D721Med (cell line): Measurements from ENCODE around the gene PCDHGB1.
"Not testable (repeated sequence)": the region's sequence is repeated elsewhere in the genome, so short reads cannot be mapped to it uniquely, and the experiment has no call there.

Experiments used
- DNase-seq: peaks from one replicate; pipeline ENCODE4 v3.0.0; 2011; ENCODE audit warnings: low spot score; ENCODE audit not compliant: insufficient read length
- FAIRE-seq: peaks from 2 replicates; lab custom pipeline; 2011; peaks lifted over from hg19 to GRCh38; lab: Jason Lieb, UNC
- CTCF ChIP-seq: IDR thresholded peaks from 2 replicates; pipeline ENCODE4 v1.5.1; 2012; ENCODE audit warnings: mild to moderate bottlenecking, control low read depth; ENCODE audit not compliant: insufficient read depth; ENCODE audit errors: missing control alignments

The PCDHGB1 gene

GRCh38 chr5:141338538-141339306 is 11.2 kb upstream of the PCDHGB1 start, which contains the start of gene PCDHGA2:
PCDHGA2 (plus strand) TSS chr5:141338760.
- FAIRE-seq, result no peak
- DNase-seq, result no peak
- TF ChIP-seq CTCF, result peak; percentile 38

- not testable (repeated sequence) for DNase-seq, FAIRE-seq
Measured at GRCh38 chr5:141340781-141341354, 9.0 kb upstream of the PCDHGB1 start.

GRCh38 chr5:141342773-141343172 is 7.1 kb upstream of the PCDHGB1 start:
- DNase-seq (no peak), FAIRE-seq (no peak)
- TF ChIP-seq CTCF, result no peak

GRCh38 chr5:141343242-141343952 is 6.5 kb upstream of the PCDHGB1 start, which contains the start of gene PCDHGA3:
PCDHGA3 (plus strand) TSS chr5:141343829; CDS start chr5:141344034, 205 bp downstream.
- no peak for TF ChIP-seq CTCF
- no peak for DNase-seq
- FAIRE-seq, result no peak

- DNase-seq (no peak), FAIRE-seq (no peak)
- TF ChIP-seq CTCF, result no peak
Measured at GRCh38 chr5:141343953-141344463, 5.9 kb upstream of the PCDHGB1 start.

- FAIRE-seq (no peak), DNase-seq (no peak)
- TF ChIP-seq CTCF, result no peak
Measured at GRCh38 chr5:141345327-141345726, 4.6 kb upstream of the PCDHGB1 start.

- not testable (repeated sequence) for DNase-seq, FAIRE-seq
Measured at GRCh38 chr5:141346017-141346416, 3.9 kb upstream of the PCDHGB1 start.
